ENCODE data around the gene SF3B2.
"Not testable (repeated sequence)": the region's sequence is repeated elsewhere in the genome, so short reads cannot be mapped to it uniquely, and the experiment has no call there.

SF3B2 gene

DNA sequence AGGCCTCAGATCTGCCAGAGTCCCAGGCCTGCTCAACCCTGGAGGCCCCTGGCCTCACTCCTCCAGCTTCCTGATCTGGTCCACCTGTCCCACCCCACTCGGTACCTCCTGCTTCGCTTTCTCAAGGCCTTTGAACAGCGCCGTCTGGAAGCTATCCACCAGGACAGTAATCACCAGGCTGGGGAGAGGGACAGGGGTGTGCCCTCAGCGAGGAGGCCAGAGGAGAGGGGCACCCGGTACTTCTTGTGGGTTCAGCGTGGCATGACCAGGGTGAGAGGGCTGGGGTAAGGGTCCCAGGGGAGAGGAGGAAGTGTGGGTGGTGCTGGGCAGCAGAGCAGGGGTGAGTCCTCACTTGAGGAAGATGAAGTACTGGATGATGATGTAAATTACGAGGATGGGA is 32.0 kb upstream of the SF3B2 start:
- no peak for DNase-seq

GRCh38 chr11:66020618-66021357 is 31.4 kb upstream of the SF3B2 start:
- no peak for DNase-seq

- no peak for DNase-seq
Observed at GRCh38 chr11:66022401-66023185, 29.6 kb upstream of the SF3B2 start.

DNA sequence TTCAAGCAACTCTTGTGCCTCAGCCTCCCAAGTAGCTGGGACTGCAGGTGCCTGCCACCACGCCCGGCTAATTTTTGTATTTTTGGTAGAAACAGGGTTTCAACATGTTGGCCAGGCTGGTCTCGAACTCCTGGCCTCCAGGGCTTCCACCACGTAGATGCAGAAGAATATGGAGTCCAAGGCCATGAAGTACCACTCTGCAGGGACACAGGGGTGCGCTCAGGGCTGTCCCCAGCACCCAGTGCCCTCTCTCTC is 29.1 kb upstream of the SF3B2 start:
- DNase-seq = not testable (repeated sequence)

DNA sequence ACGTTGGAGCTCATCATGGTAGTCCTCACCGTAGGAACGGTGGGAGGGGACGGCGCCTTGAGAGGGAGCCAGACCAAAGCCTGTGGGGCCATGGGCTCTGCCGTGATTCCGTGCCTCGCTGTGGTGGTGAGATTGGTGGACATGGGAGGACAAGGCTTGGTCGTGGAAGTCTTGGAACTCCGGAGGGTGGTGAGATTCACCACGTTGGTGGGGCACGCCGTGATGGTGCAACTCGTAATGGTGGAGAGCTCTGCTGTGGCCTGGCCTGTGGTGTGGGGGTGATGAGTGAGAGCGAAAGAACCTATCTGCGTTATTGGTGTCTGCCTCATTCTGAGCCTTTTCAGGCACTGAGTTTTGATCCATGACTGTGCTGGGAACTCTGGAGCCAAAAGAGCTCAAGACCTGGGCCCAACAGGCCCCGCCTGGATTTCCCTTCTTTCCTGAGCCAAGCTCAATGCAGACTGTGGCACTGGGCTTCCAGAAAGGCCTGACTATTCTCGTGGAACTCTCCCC is 26.1 kb upstream of the SF3B2 start, which contains the start of gene CATSPER1:
CATSPER1 (minus strand) TSS at position 463 of the 513 bp plus-strand sequence; CDS start at position 363, 100 bp downstream.
- DNase-seq = no peak

DNA sequence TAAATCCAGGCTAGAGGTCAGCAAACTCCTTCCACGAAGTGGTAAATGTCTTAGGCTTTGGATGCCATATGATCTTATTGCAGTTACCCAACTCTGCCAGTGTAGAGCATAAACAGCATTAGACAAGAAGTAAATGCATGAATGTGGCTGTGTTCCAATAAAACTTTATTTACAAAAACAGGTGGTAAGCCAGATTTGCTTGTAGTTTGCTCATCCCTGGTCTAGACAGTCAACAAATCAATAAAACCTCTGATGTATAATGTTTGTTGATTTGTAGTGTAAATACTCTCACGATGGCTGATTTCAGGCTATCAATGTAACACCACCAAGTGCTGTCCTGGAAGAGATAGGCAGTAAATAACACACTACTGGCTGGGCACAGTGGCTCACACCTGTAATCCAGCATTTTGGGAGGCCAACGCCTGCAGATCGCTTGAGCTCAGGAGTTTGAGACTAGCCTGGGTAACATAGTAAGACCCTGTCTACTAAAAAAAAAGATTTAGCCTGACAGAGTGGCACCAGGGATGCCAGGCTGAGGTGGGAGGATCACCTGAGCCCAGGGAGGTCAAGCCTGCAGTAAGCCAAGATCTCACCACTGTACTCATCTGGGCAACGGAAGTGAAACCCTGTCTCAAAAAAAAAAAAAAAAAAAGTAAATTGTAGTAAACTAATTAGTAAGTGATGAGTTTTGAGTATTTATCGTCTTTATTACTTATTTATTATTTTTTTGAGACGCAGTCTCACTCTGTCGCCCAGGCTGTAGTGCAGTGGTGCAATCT is 19.0 kb upstream of the SF3B2 start:
- DNase-seq = no peak

DNA sequence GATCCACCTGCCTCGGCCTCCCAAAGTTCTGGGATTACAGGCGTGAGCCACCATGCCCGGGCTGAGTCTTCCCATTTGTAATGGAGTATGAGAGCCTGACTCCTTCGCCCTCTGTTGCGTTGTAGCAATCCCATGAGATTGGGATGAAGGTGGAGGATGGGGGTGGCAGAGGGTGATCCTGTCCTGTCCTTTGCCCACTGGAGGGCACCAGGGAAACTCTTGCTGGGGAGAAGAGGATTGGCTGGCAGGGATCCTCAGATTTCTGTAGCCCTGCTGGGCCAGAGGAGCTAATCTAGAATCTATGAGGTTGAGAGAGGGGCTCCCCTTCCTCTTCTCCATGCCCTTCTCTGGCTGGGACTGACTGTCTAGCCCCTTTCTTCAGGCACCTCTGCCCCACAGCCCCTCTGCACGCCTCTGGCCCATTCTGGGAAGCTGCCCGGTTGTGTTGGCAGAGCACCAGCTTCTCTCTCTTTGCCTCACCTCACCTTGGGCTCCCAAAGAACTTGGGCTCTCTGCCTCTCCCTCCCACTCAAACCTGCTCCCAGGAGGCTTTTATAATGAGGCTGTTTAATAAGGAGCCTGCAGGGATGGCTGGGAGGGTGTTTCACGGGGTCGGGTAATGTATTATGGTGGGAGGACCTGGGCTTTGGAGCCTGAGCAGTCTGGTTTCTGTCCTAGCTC is 16.4 kb upstream of the SF3B2 start:
- DNase-seq = no peak

DNA sequence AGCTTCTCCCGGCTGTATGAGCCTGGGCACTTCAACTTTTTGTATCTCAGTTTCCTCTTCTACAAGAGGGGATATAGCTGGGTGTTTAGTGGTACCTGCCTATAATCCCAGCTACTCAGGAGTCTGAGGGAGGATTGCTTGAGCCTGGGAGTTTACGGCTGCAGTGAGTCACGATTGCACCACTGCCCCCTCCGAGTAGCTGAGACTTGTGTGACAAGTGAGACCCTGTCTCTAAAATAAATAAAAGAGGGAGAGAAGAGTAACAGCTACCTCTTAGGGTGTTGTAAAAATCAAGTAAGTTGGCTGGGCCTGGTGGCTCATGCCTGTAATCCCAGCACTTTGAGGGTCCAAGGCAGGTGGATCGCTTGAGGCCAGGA is 15.8 kb upstream of the SF3B2 start:
- no peak for DNase-seq

DNA sequence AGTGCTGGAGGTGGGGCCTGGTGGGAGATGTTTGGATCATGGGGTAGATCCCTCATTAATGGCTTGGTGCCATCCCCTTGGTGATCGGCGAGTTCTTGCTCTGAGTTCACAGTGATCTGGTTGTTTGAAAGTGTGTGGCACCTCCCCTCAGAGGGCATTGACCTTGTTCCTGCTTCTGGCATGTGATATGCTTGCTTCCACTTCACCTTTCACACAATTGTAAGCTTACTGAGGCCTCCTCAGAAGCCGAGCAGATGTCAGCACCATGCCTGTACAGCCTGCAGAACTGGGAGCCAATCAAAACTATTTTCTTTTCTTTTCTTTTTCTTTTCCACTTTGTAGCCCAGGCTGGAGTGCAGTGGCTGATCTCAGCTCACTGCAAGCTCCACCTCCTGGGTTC is 14.8 kb upstream of the SF3B2 start:
- no peak for DNase-seq

GRCh38 chr11:66039765-66040164 is 12.4 kb upstream of the SF3B2 start:
- DNase-seq = no peak

GRCh38 chr11:66042227-66042995 is 9.8 kb upstream of the SF3B2 start:
- DNase-seq = no peak

- DNase-seq = no peak
Observed at GRCh38 chr11:66042996-66043906, 8.9 kb upstream of the SF3B2 start.

DNA sequence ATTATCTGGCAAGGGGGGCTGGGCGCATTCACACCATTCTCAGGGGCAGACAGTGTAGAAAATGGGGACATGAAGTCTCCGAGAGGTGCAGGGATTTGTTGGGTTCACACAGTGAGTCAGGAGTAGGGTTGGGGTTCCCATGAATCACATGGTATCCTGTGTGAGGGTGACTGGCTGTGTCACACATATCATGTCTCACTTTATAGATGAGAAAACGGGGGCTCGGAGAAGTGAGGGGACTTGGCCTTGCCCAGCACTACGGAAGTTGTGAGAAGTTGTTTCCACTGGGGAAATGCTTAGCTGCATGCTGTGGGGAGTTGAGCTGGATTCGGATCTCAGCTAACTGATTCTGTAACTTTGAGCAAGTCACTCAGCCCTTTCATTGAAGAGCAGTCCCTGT is 7.4 kb upstream of the SF3B2 start:
- DNase-seq = no peak

DNA sequence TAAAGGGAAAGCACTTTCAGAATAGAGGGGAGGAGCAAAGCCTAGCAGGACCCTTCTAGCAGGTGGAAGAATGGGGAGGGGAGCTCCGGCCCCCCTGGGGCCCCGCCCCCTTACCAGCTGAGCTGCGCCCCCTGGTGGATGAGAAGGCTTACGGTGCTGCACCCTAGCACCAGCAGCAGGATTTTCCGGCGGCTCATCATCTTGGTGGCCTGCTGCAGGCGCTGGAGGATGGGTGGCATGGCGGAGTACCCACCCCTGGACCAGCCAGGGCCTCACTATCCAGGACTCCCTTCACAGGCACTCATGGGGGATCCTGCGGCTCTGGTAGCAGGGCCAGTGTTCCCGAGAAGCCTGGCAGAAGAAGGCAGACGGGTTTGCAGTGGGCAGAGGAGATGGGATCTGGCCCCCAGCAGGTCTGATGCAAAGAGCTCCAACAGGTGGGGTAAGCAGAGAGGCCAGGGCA is 7.0 kb upstream of the SF3B2 start:
- DNase-seq = no peak

- DNase-seq = no peak
Observed at GRCh38 chr11:66046901-66047300, 5.3 kb upstream of the SF3B2 start.

GRCh38 chr11:66047541-66048365 is 4.4 kb upstream of the SF3B2 start:
- no peak for DNase-seq

GRCh38 chr11:66048547-66049323 is 3.4 kb upstream of the SF3B2 start, which contains the start of gene GAL3ST3:
TSS of gene GAL3ST3 (minus strand) at chr11:66049161. CDS start at chr11:66045415, 3,746 bp downstream.
- no peak for DNase-seq

- no peak for DNase-seq
Observed at GRCh38 chr11:66050581-66051231, 1.5 kb upstream of the SF3B2 start.

DNA sequence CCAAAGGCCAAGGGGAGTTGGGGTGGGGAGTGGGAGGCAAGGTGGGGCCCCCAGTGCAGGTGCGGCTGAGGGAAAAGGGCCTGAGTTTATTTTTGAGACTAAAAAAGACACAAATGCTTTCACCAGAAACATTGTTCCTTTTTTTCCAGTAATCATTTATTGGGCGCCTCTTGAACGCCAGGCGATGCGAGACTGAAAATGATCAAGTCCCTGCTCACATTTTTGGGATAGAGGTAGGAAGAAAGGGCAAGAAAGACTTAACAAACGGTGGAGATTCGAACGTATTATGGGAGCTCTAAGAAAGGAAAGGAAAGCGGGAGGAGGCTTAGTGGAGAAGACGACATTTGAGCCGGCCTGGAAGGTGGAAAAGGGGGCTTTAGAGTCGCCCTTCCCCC is 796 bp upstream of the SF3B2 start:
- DNase-seq = no peak
